ENCODE measurements around the gene ZNF554. TPM values are rescaled to one million over a fixed set of nuclear protein-coding genes. Genes with fewer than 3 reads are reported as not detected.

The ZNF554 gene
- total and polyA plus RNA-seq, 2 donors (not counting 3 experiments of a cell fraction or from before 2014, with no cell fraction given): 1.2 to 1.6 TPM

- Histone ChIP-seq H3K9ac (replicated peaks; ENCODE audit: extremely low read depth, insufficient read depth, low read length) (no peak overlapping the region), H3K9me3 (replicated peaks; ENCODE audit: control insufficient read depth, insufficient read depth, low read length) (no peaks in the 10 kb centered on the region), H3K9me1 (replicated peaks; ENCODE audit: control insufficient read depth, extremely low read depth, insufficient read depth, low read length) (no peaks in the 10 kb centered on the region), H3K4me2 (ENCODE audit: insufficient read depth, low read length) (no peak overlapping the region), H2AFZ (ENCODE audit: low read depth, low read length) (no peak overlapping the region), H3K36me3 (ENCODE audit: control insufficient read depth in 2 of 2, extremely low read depth in 1 of 2, insufficient read depth in 2 of 2, low read length in 2 of 2) (peaks cover 3 to 20% of the 10 kb centered on the region in 2 experiments), H3K4me1 (ENCODE audit: control insufficient read depth, extremely low read depth, insufficient read depth, low read length) (no peaks in the 10 kb centered on the region), H4K20me1 (replicated peaks; ENCODE audit: control insufficient read depth, extremely low read depth, insufficient read depth, low read length) (no peaks in the 10 kb centered on the region), H3K79me2 (ENCODE audit: control insufficient read depth, insufficient read depth, low read length) (no peaks in the 10 kb centered on the region), H3K27ac (ENCODE audit: insufficient read depth, low read depth, low read length) (no peak overlapping the region), H3K27me3 (ENCODE audit: control insufficient read depth in 2 of 2, insufficient read depth in 2 of 2, low read length in 2 of 2) (no peaks in the 10 kb centered on the region), H3K4me3 (replicated peaks in 1 of 3; ENCODE audit: insufficient read depth in 1 of 3, low read depth in 1 of 3, low read length in 3 of 3) (no peak overlapping the region)
- FAIRE-seq (no peak), DNase-seq (ENCODE audit: low read depth, low spot score) (no peak)
- POLR2A ChIA-PET: no interaction called here
- TF ChIP-seq MAX (IDR thresholded peaks at IDR 0.05; ENCODE audit: insufficient read depth, insufficient read length) (no peak), JUN (IDR thresholded peaks at IDR 0.05; ENCODE audit: borderline replicate concordance, insufficient read depth, insufficient read length, low read depth) (no peak), POLR2AphosphoS5 (IDR thresholded peaks at IDR 0.05; ENCODE audit: insufficient read depth, low read depth, low read length) (no peak), POLR2A (IDR thresholded peaks at IDR 0.05; ENCODE audit: low read depth, low read length) (no peak), MYC (IDR thresholded peaks at IDR 0.05; ENCODE audit: low read depth, low read length) (no peak)
- CTCF ChIA-PET: interaction anchor here (1.1 to 1.5 kb wide), 2 partner anchors 8 to 163 kb away, joined by 3 read pairs; no protein-coding TSS in a partner anchor
- dilution Hi-C loops (cut with MboI; ENCODE audit: extremely low pct_ligation_motif_present, low sequenced_read_pairs) (no loop called here), intact Hi-C loops (cut with micrococcal nuclease) (no loop called here)
- BruUV-seq (replicated peaks): no TSS peak
These were observed 8.4 kb upstream of the ZNF554 start for GRCh38 chr19:2811221-2811722.

GRCh38 chr19:2811735-2812413 is 7.8 kb upstream of the ZNF554 start:
- no peaks in the 10 kb centered on the region for H3K79me2 ChIP-seq (ENCODE audit: control insufficient read depth, insufficient read depth, low read length)
- FAIRE-seq: no peak
- ChIA-PET CTCF (interaction anchor here (1.1 to 1.5 kb wide), 2 partner anchors 8 to 163 kb away, joined by 3 read pairs; no protein-coding TSS in a partner anchor), POLR2A (no interaction called here)
- no peaks in the 10 kb centered on the region for H3K4me1 ChIP-seq (ENCODE audit: control insufficient read depth, extremely low read depth, insufficient read depth, low read length)
- peaks cover 0 to 20% of the 10 kb centered on the region in 2 experiments for H3K36me3 ChIP-seq (ENCODE audit: control insufficient read depth in 2 of 2, extremely low read depth in 1 of 2, insufficient read depth in 2 of 2, low read length in 2 of 2)
- H3K9ac ChIP-seq (replicated peaks; ENCODE audit: extremely low read depth, insufficient read depth, low read length): no peak overlapping the region
- no peak for DNase-seq (ENCODE audit: low read depth, low spot score)
- dilution Hi-C loops (cut with MboI; ENCODE audit: extremely low pct_ligation_motif_present, low sequenced_read_pairs): no loop called here
- H3K4me2 ChIP-seq (ENCODE audit: insufficient read depth, low read length): no peak overlapping the region
- H4K20me1 ChIP-seq (replicated peaks; ENCODE audit: control insufficient read depth, extremely low read depth, insufficient read depth, low read length): no peaks in the 10 kb centered on the region
- no peaks in the 10 kb centered on the region for H3K27me3 ChIP-seq (ENCODE audit: control insufficient read depth in 2 of 2, insufficient read depth in 2 of 2, low read length in 2 of 2)
- BruUV-seq (replicated peaks): no TSS peak
- H3K9me3 ChIP-seq (replicated peaks; ENCODE audit: control insufficient read depth, insufficient read depth, low read length): no peaks in the 10 kb centered on the region
- intact Hi-C loops (cut with micrococcal nuclease): no loop called here
- TF ChIP-seq POLR2A (IDR thresholded peaks at IDR 0.05; ENCODE audit: low read depth, low read length) (no peak), JUN (IDR thresholded peaks at IDR 0.05; ENCODE audit: borderline replicate concordance, insufficient read depth, insufficient read length, low read depth) (no peak), CTCF (IDR thresholded peaks at IDR 0.05; ENCODE audit: extremely low read depth in 1 of 2, insufficient read depth in 1 of 2, low read depth in 1 of 2, low read length in 2 of 2) (no peak), FOS (IDR thresholded peaks at IDR 0.05; ENCODE audit: borderline replicate concordance, insufficient read depth, low read length) (no peak), MYC (IDR thresholded peaks at IDR 0.05; ENCODE audit: low read depth, low read length) (no peak), GATA2 (IDR thresholded peaks at IDR 0.05; ENCODE audit: insufficient read depth, insufficient read length, low read depth, low read length) (no peak), MAX (IDR thresholded peaks at IDR 0.05; ENCODE audit: insufficient read depth, insufficient read length) (no peak), EZH2 (IDR thresholded peaks at IDR 0.05; ENCODE audit: borderline replicate concordance, low read depth, low read length, severe bottlenecking) (no peak), POLR2AphosphoS5 (IDR thresholded peaks at IDR 0.05; ENCODE audit: insufficient read depth, low read depth, low read length) (no peak)
- no peak overlapping the region for H3K27ac ChIP-seq (ENCODE audit: insufficient read depth, low read depth, low read length)
- H3K9me1 ChIP-seq (replicated peaks; ENCODE audit: control insufficient read depth, extremely low read depth, insufficient read depth, low read length): no peaks in the 10 kb centered on the region
- H2AFZ ChIP-seq (ENCODE audit: low read depth, low read length): no peak overlapping the region
- no peak overlapping the region for H3K4me3 ChIP-seq (replicated peaks in 1 of 3; ENCODE audit: insufficient read depth in 1 of 3, low read depth in 1 of 3, low read length in 3 of 3)

Measured in endothelial cell of umbilical vein (primary cell).